Breast epithelium (tissue), 4 donors: ENCODE results near the gene CPNE2. TPM values are rescaled to one million over a fixed set of nuclear protein-coding genes. Genes with fewer than 3 reads are reported as not detected.

Experiments used
- DNase-seq, 2 donors: peaks; one replicate each; pipeline ENCODE4 v3.0.0-alpha.2; 2019; ENCODE audit warnings: low spot score in 2 of 2
- H3K27ac ChIP-seq, 2 donors: fragments of 200-600 bp; sonication (generic) in 1 of 2; one replicate each; pipeline ENCODE4 v1.5.1; 2016 to 2019; ENCODE audit warnings: mild to moderate bottlenecking in 1 of 2
- H3K27me3 ChIP-seq, 2 donors: fragments of 200-600 bp; sonication (generic) in 1 of 2; one replicate each; pipeline versions ENCODE4 v1.5.1 to v1.6.0; 2017 to 2019; ENCODE audit warnings: control low read depth in 1 of 2, mild to moderate bottlenecking in 1 of 2
- H3K36me3 ChIP-seq: fragments of 200-600 bp; one replicate; pipeline ENCODE4 v1.5.1; 2019
- H3K4me1 ChIP-seq, 2 donors: fragments of 200-600 bp; sonication (generic); one replicate each; pipeline ENCODE4 v1.5.1; 2016 to 2019; ENCODE audit warnings: control low read depth in 1 of 2
- H3K4me3 ChIP-seq, 3 donors: fragments of 200-600 bp; sonication (generic); 1 replicate in 2 of 3; 2 replicates in 1 of 3; pipeline ENCODE4 v1.5.1; 2016 to 2019; ENCODE audit warnings: mild to moderate bottlenecking in 3 of 3, moderate library complexity in 2 of 3
- H3K9me3 ChIP-seq, 2 donors: fragments of 200-600 bp; sonication (generic) in 1 of 2; one replicate each; pipeline ENCODE4 v1.5.1; 2016 to 2019; ENCODE audit warnings: control low read depth in 1 of 2
- POLR2A ChIP-seq: fragments of 450-650 bp; IDR thresholded peaks from one replicate; pipeline ENCODE4 v1.6.1; 2016; ENCODE audit warnings: antibody characterized with exemption, mild to moderate bottlenecking, moderate library complexity
- POLR2AphosphoS5 ChIP-seq, 3 donors: sonication (generic); formaldehyde crosslinking; IDR thresholded peaks; one replicate each; pipeline ENCODE4 v1.6.1; 2017; ENCODE audit warnings: antibody characterized with exemption in 3 of 3
- intact Hi-C: fragments of 100-400 bp; cut with DNase I; formaldehyde crosslinking; loops from one replicate; pipeline ENCODE4 v1.15.1; 2023; ENCODE audit warnings: low total_unique reads
- total RNA-seq, 3 donors: library from RNA; depleted of rRNA; stranded (reverse); fragments of >200 nt; gene quantifications; one replicate each; pipeline ENCODE4 v1.1.0, GENCODE V29; 2016
- TF ChIP-seq, protein P1 (sequence below), 3 donors: fragments of 450-650 bp; IDR thresholded peaks; one replicate each; pipeline ENCODE4 v1.5.1; 2016 to 2017; ENCODE audit warnings: antibody characterized with exemption in 3 of 3, mild to moderate bottlenecking in 3 of 3, moderate library complexity in 3 of 3

CPNE2 gene
- total RNA-seq, 3 donors from 2014 or later, result 13.9 to 56.5 (median 26.5) TPM

DNA sequence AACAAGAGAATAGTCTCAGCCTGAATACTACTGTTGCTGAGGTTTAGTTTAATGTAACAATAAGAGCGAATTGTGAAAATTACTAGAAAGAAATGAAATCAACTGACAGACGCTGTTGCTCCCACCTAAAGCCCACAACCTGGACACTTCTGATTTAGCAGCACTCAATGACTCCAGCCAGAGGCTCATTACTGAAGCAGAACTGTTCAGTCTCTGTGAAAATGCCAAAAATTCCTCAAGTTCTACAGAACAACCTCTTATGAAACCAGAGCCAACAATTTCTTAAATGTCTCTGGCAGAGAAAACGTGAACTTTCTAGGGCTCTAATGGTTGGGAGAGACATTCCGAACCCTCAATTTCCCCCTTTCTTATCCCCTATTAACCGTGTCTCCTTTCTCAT lies 83.5 kb downstream of the CPNE2 start:
- TF ChIP-seq, protein P1, sequence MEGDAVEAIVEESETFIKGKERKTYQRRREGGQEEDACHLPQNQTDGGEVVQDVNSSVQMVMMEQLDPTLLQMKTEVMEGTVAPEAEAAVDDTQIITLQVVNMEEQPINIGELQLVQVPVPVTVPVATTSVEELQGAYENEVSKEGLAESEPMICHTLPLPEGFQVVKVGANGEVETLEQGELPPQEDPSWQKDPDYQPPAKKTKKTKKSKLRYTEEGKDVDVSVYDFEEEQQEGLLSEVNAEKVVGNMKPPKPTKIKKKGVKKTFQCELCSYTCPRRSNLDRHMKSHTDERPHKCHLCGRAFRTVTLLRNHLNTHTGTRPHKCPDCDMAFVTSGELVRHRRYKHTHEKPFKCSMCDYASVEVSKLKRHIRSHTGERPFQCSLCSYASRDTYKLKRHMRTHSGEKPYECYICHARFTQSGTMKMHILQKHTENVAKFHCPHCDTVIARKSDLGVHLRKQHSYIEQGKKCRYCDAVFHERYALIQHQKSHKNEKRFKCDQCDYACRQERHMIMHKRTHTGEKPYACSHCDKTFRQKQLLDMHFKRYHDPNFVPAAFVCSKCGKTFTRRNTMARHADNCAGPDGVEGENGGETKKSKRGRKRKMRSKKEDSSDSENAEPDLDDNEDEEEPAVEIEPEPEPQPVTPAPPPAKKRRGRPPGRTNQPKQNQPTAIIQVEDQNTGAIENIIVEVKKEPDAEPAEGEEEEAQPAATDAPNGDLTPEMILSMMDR (IDR thresholded peaks at IDR 0.05), result no peak
- no peak for TF ChIP-seq POLR2A
- no peak for TF ChIP-seq POLR2AphosphoS5 (IDR thresholded peaks at IDR 0.05)
- no peaks in the 10 kb centered on the region for H3K27me3 ChIP-seq
- H3K4me1 ChIP-seq, result no peaks in the 10 kb centered on the region
- no peak for DNase-seq
- no peaks in the 10 kb centered on the region for H3K36me3 ChIP-seq
- H3K27ac ChIP-seq, result no peak overlapping the region
- no peaks in the 10 kb centered on the region for H3K9me3 ChIP-seq
- intact Hi-C loops, result no loop called here
- H3K4me3 ChIP-seq, result no peak overlapping the region

GRCh38 chr16:57178196-57178595 lies 85.8 kb downstream of the CPNE2 start:
- TF ChIP-seq POLR2AphosphoS5 (IDR thresholded peaks at IDR 0.05) (no peak), POLR2A (no peak)
- TF ChIP-seq, protein P1 (IDR thresholded peaks at IDR 0.05), result no peak
- Histone ChIP-seq H3K4me1 (no peaks in the 10 kb centered on the region), H3K4me3 (no peak overlapping the region), H3K9me3 (no peaks in the 10 kb centered on the region), H3K27ac (no peak overlapping the region), H3K27me3 (no peaks in the 10 kb centered on the region), H3K36me3 (no peaks in the 10 kb centered on the region)
- intact Hi-C loops, result no loop called here
- DNase-seq, result no peak

DNA sequence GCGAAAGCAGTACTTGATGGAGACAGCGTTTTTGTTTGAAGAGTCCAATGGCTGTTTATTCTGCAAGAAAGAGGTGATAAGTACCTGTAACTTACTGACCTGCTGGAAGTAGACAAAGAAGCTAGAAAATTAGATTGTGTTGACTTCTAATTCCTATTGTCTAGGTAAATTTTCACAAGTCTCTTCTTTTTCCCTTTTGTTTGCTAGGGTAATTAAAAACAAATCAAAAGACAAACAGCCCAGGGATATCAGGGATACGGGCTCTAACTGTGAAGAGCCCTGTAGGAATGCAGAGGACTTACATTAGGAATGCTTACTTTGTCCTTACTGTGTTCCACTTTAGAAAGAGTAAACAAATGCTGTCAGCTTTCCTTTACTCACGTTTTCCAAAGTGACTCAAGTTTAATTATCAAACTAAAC lies 86.4 kb downstream of the CPNE2 start:
- Histone ChIP-seq H3K27me3 (no peaks in the 10 kb centered on the region), H3K4me3 (no peak overlapping the region), H3K36me3 (no peaks in the 10 kb centered on the region), H3K27ac (no peak overlapping the region), H3K4me1 (no peaks in the 10 kb centered on the region), H3K9me3 (no peaks in the 10 kb centered on the region)
- no peak for DNase-seq
- intact Hi-C loops, result no loop called here
- TF ChIP-seq POLR2AphosphoS5 (IDR thresholded peaks at IDR 0.05), result no peak
- TF ChIP-seq, protein P1 (IDR thresholded peaks at IDR 0.05), result no peak
- TF ChIP-seq POLR2A, result no peak

GRCh38 chr16:57179215-57179828 lies 86.9 kb downstream of the CPNE2 start:
- no peaks in the 10 kb centered on the region for H3K9me3 ChIP-seq
- no peak overlapping the region for H3K27ac ChIP-seq

DNA sequence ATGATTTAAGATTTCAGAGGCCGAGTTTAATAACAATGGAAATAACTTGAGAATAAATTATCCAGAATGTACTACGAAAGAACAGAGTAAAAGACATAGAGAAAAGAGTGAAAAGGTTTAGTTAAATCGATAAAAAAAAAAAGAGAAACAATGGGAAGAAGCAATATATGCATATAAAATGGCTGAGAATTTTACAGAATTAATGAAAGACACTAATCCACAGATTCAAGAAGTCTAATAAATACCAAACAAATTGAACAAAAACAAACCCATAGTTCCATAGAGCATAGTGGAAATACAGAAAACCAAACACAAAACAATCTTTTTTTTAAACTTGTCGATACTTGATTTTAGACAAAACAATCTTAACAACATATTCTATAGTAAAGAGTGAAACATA lies 91.7 kb downstream of the CPNE2 start:
- TF ChIP-seq, protein P1 (IDR thresholded peaks at IDR 0.05), result no peak
- TF ChIP-seq POLR2AphosphoS5 (IDR thresholded peaks at IDR 0.05) (no peak), POLR2A (no peak)
- no peaks in the 10 kb centered on the region for H3K9me3 ChIP-seq
- no peaks in the 10 kb centered on the region for H3K36me3 ChIP-seq
- intact Hi-C loops, result no loop called here
- H3K4me3 ChIP-seq, result no peak overlapping the region
- H3K27ac ChIP-seq, result no peak overlapping the region
- DNase-seq, result no peak
- no peaks in the 10 kb centered on the region for H3K27me3 ChIP-seq
- peaks cover 0 to 6% of the 10 kb centered on the region in 2 donors for H3K4me1 ChIP-seq

More at GRCh38 chr16:57179215-57179828, 86.9 kb downstream of the CPNE2 start:
- DNase-seq, result no peak
- Histone ChIP-seq H3K27me3 (no peaks in the 10 kb centered on the region), H3K4me1 (peaks cover 0 to under 1% of the 10 kb centered on the region in 2 donors), H3K4me3 (no peak overlapping the region), H3K36me3 (no peaks in the 10 kb centered on the region)
- intact Hi-C loops, result no loop called here
- TF ChIP-seq, protein P1 (IDR thresholded peaks at IDR 0.05), result no peak
- TF ChIP-seq POLR2A (no peak), POLR2AphosphoS5 (IDR thresholded peaks at IDR 0.05) (no peak)
